ENCODE results near the gene ZNHIT6.

DNA sequence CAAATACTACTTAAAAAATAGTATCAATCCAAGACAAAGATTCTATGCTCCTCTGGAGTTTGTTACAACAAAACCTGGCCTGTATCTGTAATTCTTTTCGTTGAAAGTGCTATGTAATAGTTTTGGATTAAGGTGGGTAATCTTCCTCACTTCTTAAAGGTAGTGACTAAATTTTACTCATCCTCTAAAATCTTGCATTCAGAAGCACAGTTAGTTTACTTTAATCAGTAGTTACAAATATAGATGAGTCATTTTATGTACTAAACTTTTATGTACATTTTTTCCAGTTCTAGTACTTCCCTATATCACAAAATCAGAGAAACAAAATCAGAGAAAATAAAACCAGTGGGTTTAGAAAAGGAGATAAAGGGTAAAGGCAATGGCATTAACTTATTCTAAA, 51.3 kb downstream of the ZNHIT6 start:
- TF ChIP-seq, protein P1, sequence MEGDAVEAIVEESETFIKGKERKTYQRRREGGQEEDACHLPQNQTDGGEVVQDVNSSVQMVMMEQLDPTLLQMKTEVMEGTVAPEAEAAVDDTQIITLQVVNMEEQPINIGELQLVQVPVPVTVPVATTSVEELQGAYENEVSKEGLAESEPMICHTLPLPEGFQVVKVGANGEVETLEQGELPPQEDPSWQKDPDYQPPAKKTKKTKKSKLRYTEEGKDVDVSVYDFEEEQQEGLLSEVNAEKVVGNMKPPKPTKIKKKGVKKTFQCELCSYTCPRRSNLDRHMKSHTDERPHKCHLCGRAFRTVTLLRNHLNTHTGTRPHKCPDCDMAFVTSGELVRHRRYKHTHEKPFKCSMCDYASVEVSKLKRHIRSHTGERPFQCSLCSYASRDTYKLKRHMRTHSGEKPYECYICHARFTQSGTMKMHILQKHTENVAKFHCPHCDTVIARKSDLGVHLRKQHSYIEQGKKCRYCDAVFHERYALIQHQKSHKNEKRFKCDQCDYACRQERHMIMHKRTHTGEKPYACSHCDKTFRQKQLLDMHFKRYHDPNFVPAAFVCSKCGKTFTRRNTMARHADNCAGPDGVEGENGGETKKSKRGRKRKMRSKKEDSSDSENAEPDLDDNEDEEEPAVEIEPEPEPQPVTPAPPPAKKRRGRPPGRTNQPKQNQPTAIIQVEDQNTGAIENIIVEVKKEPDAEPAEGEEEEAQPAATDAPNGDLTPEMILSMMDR (IDR thresholded peaks at IDR 0.05) = no peak
- TF ChIP-seq POLR2A (IDR thresholded peaks at IDR 0.05) = no peak
- no peak for TF ChIP-seq POLR2AphosphoS5 (IDR thresholded peaks at IDR 0.05)

All from breast epithelium (tissue), 3 donors.